ENCODE results near the gene GSDMA. TPM values are rescaled to one million over a fixed set of nuclear protein-coding genes. Genes with fewer than 3 reads are reported as not detected.

GSDMA gene
- total and polyA plus RNA-seq, 10 of the 15 experiments (the other 5 are each of a cell fraction or from before 2014, with no cell fraction given) = 0.04 to 0.11 TPM; not detected in 8

GRCh38 chr17:39927101-39927928 lies 35.5 kb upstream of the GSDMA start, which contains the start of the genes LRRC3C and ORMDL3 (continued):
- TF ChIP-seq E4F1 (IDR thresholded peaks at IDR 0.05; ENCODE audit: borderline replicate concordance, partially characterized antibody) (peak; percentile 36), SKIL (IDR thresholded peaks at IDR 0.05; ENCODE audit: low read depth, poor library complexity, severe bottlenecking) (no peak), STAT1 (conservative IDR thresholded peaks at IDR 0.05) (peak; percentile 90; the same call in 1 of the 2 replicates), SIN3A (IDR thresholded peaks at IDR 0.05; ENCODE audit: low read depth, low read length) (peak; percentile 87), MLLT1 (IDR thresholded peaks at IDR 0.05) (no peak), HDGF (IDR thresholded peaks at IDR 0.05) (no peak), BCL3 (IDR thresholded peaks at IDR 0.05; ENCODE audit: borderline replicate concordance, insufficient read depth, low read depth, low read length, poor library complexity, severe bottlenecking) (no peak), CREM (IDR thresholded peaks at IDR 0.05; ENCODE audit: low read depth) (peak; percentile 100), RELB (IDR thresholded peaks at IDR 0.05; ENCODE audit: low read depth) (peak; percentile 39; the same call in 1 of the 2 replicates), ZNF622 (IDR thresholded peaks at IDR 0.05) (no peak), CEBPB (IDR thresholded peaks at IDR 0.05; ENCODE audit: borderline replicate concordance in 1 of 2, low read depth in 2 of 2, low read length in 2 of 2) (no peak), EED (IDR thresholded peaks at IDR 0.05; ENCODE audit: low read depth) (no peak), E2F4 (IDR thresholded peaks at IDR 0.05; ENCODE audit: low read depth, low read length) (0 out of 2 replicates have a peak, but pooled peaks have one; percentile 46), SREBF2 (IDR thresholded peaks at IDR 0.05; ENCODE audit: low read length) (no peak)

All from GM12878 (cell line).